Endodermal cell (in vitro differentiated cells): ENCODE measurements around the gene COL9A3. TPM values are rescaled to one million over a fixed set of nuclear protein-coding genes. Genes with fewer than 3 reads are reported as not detected.

ENCODE experiments used
- DNase-seq: peaks from one replicate; pipeline ENCODE4 v3.0.0-alpha.2; 2017
- H3K27ac ChIP-seq: 2 replicates; pipeline ENCODE4 v1.5.1; 2013; ENCODE audit warnings: mild to moderate bottlenecking, low read depth, low read length, moderate library complexity
- H3K27me3 ChIP-seq: 2 replicates; pipeline ENCODE4 v1.6.1; 2013; ENCODE audit warnings: mild to moderate bottlenecking, low read length, moderate library complexity; ENCODE audit not compliant: insufficient read depth, control insufficient read depth, poor library complexity, severe bottlenecking
- H3K36me3 ChIP-seq: 2 replicates; pipeline ENCODE4 v1.7.0; 2013; ENCODE audit warnings: mild to moderate bottlenecking, low read length, moderate library complexity; ENCODE audit not compliant: control insufficient read depth, insufficient read depth
- H3K4me1 ChIP-seq: one replicate; pipeline ENCODE4 v1.7.0; 2013; ENCODE audit warnings: low read length; ENCODE audit not compliant: control insufficient read depth, insufficient read depth
- H3K4me3 ChIP-seq: 2 replicates; pipeline ENCODE4 v1.5.1; 2013; ENCODE audit warnings: mild to moderate bottlenecking, low read length, moderate library complexity
- H3K9ac ChIP-seq: 2 replicates; pipeline ENCODE4 v1.6.1; 2013; ENCODE audit warnings: mild to moderate bottlenecking, low read length, moderate library complexity; ENCODE audit not compliant: poor library complexity, severe bottlenecking; ENCODE audit errors: extremely low read depth
- H3K9me3 ChIP-seq: 2 replicates; pipeline ENCODE4 v1.6.1; 2013; ENCODE audit warnings: mild to moderate bottlenecking, low read length, moderate library complexity; ENCODE audit not compliant: control insufficient read depth
- H3K27ac Mint-ChIP-seq: 2 replicates; pipeline ENCODE4 v1.8.0; 2020; ENCODE audit warnings: mixed read lengths
- H3K27me3 Mint-ChIP-seq: 2 replicates; pipeline ENCODE4 v1.8.0; 2021; ENCODE audit warnings: mild to moderate bottlenecking, mixed read lengths; ENCODE audit not compliant: insufficient read depth
- H3K36me3 Mint-ChIP-seq: 2 replicates; pipeline ENCODE4 v1.8.0; 2020; ENCODE audit warnings: low read depth, mixed read lengths
- H3K4me1 Mint-ChIP-seq: 2 replicates; pipeline ENCODE4 v1.8.0; 2020; ENCODE audit warnings: mixed read lengths
- H3K4me3 Mint-ChIP-seq: 2 replicates; pipeline ENCODE4 v1.8.0; 2020; ENCODE audit warnings: mild to moderate bottlenecking, moderate library complexity, mixed read lengths
- H3K9me3 Mint-ChIP-seq: 2 replicates; pipeline ENCODE4 v1.8.0; 2020; ENCODE audit warnings: mild to moderate bottlenecking, mixed read lengths
- WGBS, 2 experiments: methylation state at CpG; one replicate each; pipeline versions ENCODE4 v1.1.5 to v1.1.7; 2013; ENCODE audit warnings: missing lambda C conversion rate in 2 of 2, mixed read lengths in 1 of 2; ENCODE audit not compliant: insufficient coverage in 1 of 2, insufficient read length in 1 of 2; 5-methylcytosine and 5-hydroxymethylcytosine counted together
- total RNA-seq, 2 donors: library from RNA; stranded (reverse); fragmentation: NEBNext Ultra II Directional in 1 of 2; extraction: Animal tissue kit (Norgen Biotek cat#: 25700) in 1 of 2; gene quantifications; 2 replicates in 1 of 2; 3 replicates in 1 of 2; pipeline ENCODE4 v1.2.1, GENCODE V29; 2021
- TF ChIP-seq, protein P1 (sequence below): fragments of 200-600 bp; sonication (generic); conservative IDR thresholded peaks from 2 replicates; pipeline ENCODE4 v1.5.0; 2021; ENCODE audit warnings: antibody characterized with exemption, mild to moderate bottlenecking

COL9A3 gene
- total RNA-seq, 2 donors from 2014 or later = 48.9 to 133 TPM

DNA sequence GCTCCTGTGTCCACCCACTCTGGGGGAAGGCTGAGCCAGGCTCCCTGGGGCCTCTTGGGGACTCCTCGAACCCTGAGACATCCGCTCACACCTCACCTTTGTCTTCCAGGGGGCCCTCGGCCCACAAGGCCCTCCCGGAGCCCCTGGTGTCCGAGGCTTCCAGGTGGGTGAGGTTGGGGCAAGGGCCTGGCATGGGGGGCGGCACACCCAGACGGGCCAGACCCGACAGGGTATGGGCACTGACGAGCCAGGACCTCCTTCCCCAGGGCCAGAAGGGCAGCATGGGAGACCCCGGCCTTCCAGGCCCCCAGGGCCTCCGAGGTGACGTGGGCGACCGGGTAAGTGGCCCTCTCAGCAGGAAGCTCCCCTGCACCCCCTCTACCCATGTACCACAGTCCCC is 13.4 kb downstream of the COL9A3 start:
- H3K4me1 ChIP-seq = no peaks in the 10 kb centered on the region
- no peak for DNase-seq
- H3K36me3 ChIP-seq = peaks cover 45% of the 10 kb centered on the region
- no peak overlapping the region for H3K27ac Mint-ChIP-seq
- no peak overlapping the region for H3K4me3 Mint-ChIP-seq
- H3K9me3 Mint-ChIP-seq = no peaks in the 10 kb centered on the region
- no peak overlapping the region for H3K27ac ChIP-seq
- peaks cover 10% of the 10 kb centered on the region for H3K36me3 Mint-ChIP-seq
- TF ChIP-seq, protein P1, sequence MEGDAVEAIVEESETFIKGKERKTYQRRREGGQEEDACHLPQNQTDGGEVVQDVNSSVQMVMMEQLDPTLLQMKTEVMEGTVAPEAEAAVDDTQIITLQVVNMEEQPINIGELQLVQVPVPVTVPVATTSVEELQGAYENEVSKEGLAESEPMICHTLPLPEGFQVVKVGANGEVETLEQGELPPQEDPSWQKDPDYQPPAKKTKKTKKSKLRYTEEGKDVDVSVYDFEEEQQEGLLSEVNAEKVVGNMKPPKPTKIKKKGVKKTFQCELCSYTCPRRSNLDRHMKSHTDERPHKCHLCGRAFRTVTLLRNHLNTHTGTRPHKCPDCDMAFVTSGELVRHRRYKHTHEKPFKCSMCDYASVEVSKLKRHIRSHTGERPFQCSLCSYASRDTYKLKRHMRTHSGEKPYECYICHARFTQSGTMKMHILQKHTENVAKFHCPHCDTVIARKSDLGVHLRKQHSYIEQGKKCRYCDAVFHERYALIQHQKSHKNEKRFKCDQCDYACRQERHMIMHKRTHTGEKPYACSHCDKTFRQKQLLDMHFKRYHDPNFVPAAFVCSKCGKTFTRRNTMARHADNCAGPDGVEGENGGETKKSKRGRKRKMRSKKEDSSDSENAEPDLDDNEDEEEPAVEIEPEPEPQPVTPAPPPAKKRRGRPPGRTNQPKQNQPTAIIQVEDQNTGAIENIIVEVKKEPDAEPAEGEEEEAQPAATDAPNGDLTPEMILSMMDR = no peak
- peaks cover 12% of the 10 kb centered on the region for H3K4me1 Mint-ChIP-seq
- H3K27me3 Mint-ChIP-seq = no peaks in the 10 kb centered on the region
- 96% methylated on average over 14 of the region's 14 CpGs; no CpG with 5 or more reads in 1 of the 2 experiments for WGBS, 2 experiments
- H3K9ac ChIP-seq = no peak overlapping the region
- H3K27me3 ChIP-seq = no peaks in the 10 kb centered on the region
- no peaks in the 10 kb centered on the region for H3K9me3 ChIP-seq
- no peak overlapping the region for H3K4me3 ChIP-seq

DNA sequence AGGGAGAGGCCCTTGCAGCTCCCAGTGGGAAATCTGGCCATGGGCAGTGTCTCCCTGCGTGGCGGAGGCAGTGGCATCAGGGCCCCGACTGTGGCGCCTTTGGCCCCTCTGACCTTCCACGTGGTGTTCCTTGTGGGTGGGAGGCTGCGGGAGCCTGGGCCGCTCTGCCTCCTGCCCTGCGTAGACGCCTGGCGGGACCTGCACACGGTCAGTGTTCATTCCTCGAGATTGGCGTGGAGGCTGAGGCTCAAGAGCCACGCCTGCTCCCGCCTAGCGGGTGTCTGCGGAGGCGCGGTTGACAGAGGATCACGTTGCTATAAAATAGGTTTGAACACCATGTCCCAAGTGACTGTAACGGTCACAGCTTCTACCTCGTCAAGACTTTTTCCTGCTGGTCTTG is 14.0 kb downstream of the COL9A3 start:
- no peaks in the 10 kb centered on the region for H3K9me3 Mint-ChIP-seq
- peak; percentile 36 for DNase-seq
- H3K36me3 ChIP-seq = peaks cover 45% of the 10 kb centered on the region
- H3K27me3 ChIP-seq = no peaks in the 10 kb centered on the region
- peaks cover 12% of the 10 kb centered on the region for H3K4me1 Mint-ChIP-seq
- H3K9ac ChIP-seq = no peak overlapping the region
- no peaks in the 10 kb centered on the region for H3K4me1 ChIP-seq
- 94 to 100% methylated on average over 2 to 22 of the region's 22 CpGs for WGBS, 2 experiments
- no peak overlapping the region for H3K27ac ChIP-seq
- H3K27ac Mint-ChIP-seq = no peak overlapping the region
- H3K36me3 Mint-ChIP-seq = peaks cover 10% of the 10 kb centered on the region
- TF ChIP-seq, protein P1 = no peak
- no peaks in the 10 kb centered on the region for H3K9me3 ChIP-seq
- H3K4me3 Mint-ChIP-seq = no peak overlapping the region
- no peaks in the 10 kb centered on the region for H3K27me3 Mint-ChIP-seq
- H3K4me3 ChIP-seq = no peak overlapping the region

DNA sequence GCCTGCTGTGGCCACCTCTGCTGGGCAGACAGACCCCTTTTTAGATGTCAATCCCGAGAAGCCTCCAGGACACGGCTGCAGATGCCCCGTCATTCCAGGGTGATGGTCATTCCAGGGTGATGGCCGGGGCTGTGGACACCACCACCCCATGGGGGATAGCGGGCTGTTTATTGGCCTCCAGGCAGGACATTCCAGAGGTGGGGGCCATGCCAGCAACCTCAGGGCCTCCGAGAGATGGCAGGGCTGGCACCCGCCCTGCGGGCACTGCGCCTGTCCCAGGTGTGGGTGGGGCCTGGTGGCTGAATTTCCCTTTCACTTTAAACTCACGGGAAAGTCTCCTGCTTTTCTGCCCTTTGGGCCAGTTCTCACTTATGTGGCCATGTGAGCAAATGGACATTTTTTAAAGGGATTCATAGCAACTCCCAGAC is 14.5 kb downstream of the COL9A3 start:
- Mint-ChIP-seq H3K36me3 (peaks cover 10% of the 10 kb centered on the region), H3K4me3 (no peak overlapping the region), H3K27ac (no peak overlapping the region), H3K4me1 (peaks cover 12% of the 10 kb centered on the region), H3K27me3 (no peaks in the 10 kb centered on the region), H3K9me3 (no peaks in the 10 kb centered on the region)
- no peaks in the 10 kb centered on the region for H3K9me3 ChIP-seq
- H3K9ac ChIP-seq = no peak overlapping the region
- 95 to 97% methylated on average over 10 of the region's 10 CpGs for WGBS, 2 experiments
- TF ChIP-seq, protein P1 = no peak
- no peak overlapping the region for H3K27ac ChIP-seq
- H3K27me3 ChIP-seq = no peaks in the 10 kb centered on the region
- peaks cover 44% of the 10 kb centered on the region for H3K36me3 ChIP-seq
- H3K4me1 ChIP-seq = no peaks in the 10 kb centered on the region
- peak; percentile 44 for DNase-seq
- no peak overlapping the region for H3K4me3 ChIP-seq
